ENCODE data around the gene SDK1. TPM values are rescaled to one million over a fixed set of nuclear protein-coding genes. Genes with fewer than 3 reads are reported as not detected.
A peak's percentile ranks its signal among the peaks of the same experiment; 100 is the strongest.

Gene SDK1
- total RNA-seq, 1 donor from 2014 or later, result 16.7 TPM

DNA sequence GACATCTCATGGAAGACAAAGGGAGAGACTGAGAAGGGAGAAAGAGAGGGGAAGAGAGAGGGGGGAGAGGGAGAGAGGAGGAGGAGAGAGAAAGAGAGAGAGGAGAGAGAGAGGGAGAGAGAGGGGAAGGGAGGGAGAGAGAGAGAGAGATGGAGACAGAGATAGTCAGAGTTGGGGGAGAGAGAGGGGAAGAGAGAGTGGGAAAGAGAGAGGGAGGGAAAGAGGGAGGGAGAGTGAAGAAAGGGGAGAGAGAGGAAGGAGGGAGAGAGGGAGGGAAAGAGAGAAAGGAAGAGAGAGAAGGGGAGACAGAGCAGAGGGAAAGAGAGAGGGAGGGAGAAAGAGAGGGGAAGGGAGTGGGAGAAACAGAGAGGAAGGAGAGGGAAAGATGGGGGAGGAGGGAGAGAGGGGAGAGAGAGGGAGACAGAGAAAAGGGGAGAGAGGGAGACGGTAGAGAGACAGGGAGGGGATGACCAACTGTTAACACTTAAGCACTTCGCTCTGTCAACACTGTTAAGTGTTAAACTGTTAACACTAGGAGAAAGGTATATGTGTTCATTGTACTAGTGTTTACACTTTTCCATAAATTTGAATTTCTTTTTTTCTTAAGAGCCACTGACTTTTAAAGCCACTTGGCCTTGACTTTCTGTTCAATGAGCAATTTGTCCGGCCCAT lies 21.8 kb upstream of the SDK1 start:
- no peak for TF ChIP-seq POLR2A (IDR thresholded peaks at IDR 0.05)
- TF ChIP-seq, protein P1, sequence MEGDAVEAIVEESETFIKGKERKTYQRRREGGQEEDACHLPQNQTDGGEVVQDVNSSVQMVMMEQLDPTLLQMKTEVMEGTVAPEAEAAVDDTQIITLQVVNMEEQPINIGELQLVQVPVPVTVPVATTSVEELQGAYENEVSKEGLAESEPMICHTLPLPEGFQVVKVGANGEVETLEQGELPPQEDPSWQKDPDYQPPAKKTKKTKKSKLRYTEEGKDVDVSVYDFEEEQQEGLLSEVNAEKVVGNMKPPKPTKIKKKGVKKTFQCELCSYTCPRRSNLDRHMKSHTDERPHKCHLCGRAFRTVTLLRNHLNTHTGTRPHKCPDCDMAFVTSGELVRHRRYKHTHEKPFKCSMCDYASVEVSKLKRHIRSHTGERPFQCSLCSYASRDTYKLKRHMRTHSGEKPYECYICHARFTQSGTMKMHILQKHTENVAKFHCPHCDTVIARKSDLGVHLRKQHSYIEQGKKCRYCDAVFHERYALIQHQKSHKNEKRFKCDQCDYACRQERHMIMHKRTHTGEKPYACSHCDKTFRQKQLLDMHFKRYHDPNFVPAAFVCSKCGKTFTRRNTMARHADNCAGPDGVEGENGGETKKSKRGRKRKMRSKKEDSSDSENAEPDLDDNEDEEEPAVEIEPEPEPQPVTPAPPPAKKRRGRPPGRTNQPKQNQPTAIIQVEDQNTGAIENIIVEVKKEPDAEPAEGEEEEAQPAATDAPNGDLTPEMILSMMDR (IDR thresholded peaks at IDR 0.05), result no peak
- TF ChIP-seq POLR2AphosphoS5 (IDR thresholded peaks at IDR 0.05; ENCODE audit: insufficient read depth in 1 of 2, low read depth in 1 of 2), result no peak
- Histone ChIP-seq H3K27ac (no peak overlapping the region), H3K36me3 (no peaks in the 10 kb centered on the region), H3K9me3 (no peaks in the 10 kb centered on the region), H3K4me1 (peaks cover 8% of the 10 kb centered on the region), H3K4me3 (no peak overlapping the region), H3K27me3 (no peaks in the 10 kb centered on the region)
- no peak for DNase-seq (ENCODE audit: extremely low spot score in 2 of 2)
- intact Hi-C loops (cut with DNase I), result no loop called here

DNA sequence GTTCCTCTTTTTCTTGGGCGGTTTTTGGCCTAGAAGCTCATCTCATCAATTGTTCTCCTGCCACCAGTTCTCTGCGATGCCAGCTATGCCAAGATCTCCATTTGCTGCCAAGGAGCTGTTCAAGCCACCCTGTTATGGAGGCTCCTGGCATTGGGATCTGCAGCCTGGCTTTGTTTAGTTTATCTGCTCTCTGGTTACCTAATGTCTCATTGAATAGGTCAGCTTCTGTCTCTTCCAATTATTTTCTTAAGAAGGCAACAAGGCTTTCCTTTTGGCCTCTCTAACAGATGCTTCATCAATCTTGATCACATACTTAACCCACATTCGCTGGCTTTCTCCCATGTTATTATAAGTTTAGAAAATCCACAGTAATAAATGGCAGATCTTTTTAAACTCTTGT lies 20.6 kb upstream of the SDK1 start:
- Histone ChIP-seq H3K36me3 (no peaks in the 10 kb centered on the region), H3K27ac (peak overlapping the region; percentile 78), H3K27me3 (no peaks in the 10 kb centered on the region), H3K9me3 (no peaks in the 10 kb centered on the region), H3K4me1 (peaks cover 8% of the 10 kb centered on the region), H3K4me3 (no peak overlapping the region)
- intact Hi-C loops (cut with DNase I), result no loop called here
- TF ChIP-seq, protein P1 (IDR thresholded peaks at IDR 0.05), result no peak
- TF ChIP-seq POLR2A (IDR thresholded peaks at IDR 0.05) (no peak), POLR2AphosphoS5 (IDR thresholded peaks at IDR 0.05; ENCODE audit: insufficient read depth in 1 of 2, low read depth in 1 of 2) (no peak)
- no peak for DNase-seq (ENCODE audit: extremely low spot score in 2 of 2)

DNA sequence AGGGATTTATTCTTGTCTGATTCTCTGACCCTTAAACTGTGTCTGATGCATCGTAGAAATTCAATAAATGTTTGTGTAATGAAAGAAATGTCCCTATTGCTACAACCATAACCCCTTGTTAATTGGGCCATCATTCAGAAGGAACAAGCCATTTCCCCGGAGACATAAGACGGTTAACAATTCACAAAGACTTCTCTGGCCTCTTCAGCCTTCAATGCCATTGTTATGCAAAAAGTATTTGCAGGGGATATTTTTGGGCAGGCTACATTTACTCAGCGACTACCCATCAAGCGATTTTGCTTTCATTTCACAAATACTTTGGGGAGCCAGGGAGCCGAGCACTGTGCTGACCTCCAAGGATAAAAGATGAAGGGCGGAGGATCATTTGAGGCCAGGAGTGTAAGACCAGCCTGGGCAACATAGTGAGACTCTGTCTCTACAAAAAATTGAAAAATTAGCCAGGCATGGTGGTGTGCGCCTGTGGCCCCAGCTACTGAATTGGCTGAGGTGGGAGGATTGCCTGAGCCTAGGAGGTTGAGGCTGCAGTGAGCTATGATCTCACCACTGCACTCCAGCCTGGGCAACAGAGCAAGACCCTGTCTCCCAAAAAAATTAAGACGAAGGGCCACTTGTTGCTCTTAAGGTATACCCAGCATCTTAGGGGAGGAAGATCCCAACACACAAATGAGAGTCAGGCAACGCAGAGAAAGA lies 20.0 kb upstream of the SDK1 start:
- DNase-seq (ENCODE audit: extremely low spot score in 2 of 2), result no peak
- H3K4me3 ChIP-seq, result no peak overlapping the region
- H3K27me3 ChIP-seq, result no peaks in the 10 kb centered on the region
- intact Hi-C loops (cut with DNase I), result no loop called here
- H3K27ac ChIP-seq, result peak overlapping the region; percentile 78
- H3K4me1 ChIP-seq, result peaks cover 8% of the 10 kb centered on the region
- no peaks in the 10 kb centered on the region for H3K9me3 ChIP-seq
- no peak for TF ChIP-seq POLR2AphosphoS5 (IDR thresholded peaks at IDR 0.05; ENCODE audit: insufficient read depth in 1 of 2, low read depth in 1 of 2)
- TF ChIP-seq, protein P1 (IDR thresholded peaks at IDR 0.05), result no peak
- TF ChIP-seq POLR2A (IDR thresholded peaks at IDR 0.05), result no peak
- no peaks in the 10 kb centered on the region for H3K36me3 ChIP-seq

DNA sequence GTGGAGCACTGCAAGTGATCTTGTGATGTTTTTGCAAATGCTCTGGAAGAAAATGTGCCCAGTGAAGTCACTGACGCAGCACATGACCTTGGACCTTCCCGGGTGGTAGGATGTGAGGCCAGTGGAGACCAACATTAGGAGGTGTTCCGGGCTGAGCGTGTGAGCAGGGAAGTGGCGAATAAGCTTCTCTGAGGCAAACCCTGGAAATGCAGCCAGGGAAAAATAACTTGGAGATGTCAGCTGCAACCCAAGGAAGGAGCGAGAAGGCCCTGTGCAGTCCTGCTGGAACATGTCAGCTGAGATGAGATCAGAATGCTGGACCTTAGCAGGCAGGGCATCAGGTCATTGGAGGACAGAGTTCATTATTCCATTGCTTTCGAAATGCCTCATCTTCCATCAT lies 18.6 kb upstream of the SDK1 start:
- H3K4me1 ChIP-seq, result peaks cover 8% of the 10 kb centered on the region
- intact Hi-C loops (cut with DNase I), result no loop called here
- no peaks in the 10 kb centered on the region for H3K36me3 ChIP-seq
- no peaks in the 10 kb centered on the region for H3K27me3 ChIP-seq
- DNase-seq (ENCODE audit: extremely low spot score in 2 of 2), result no peak
- H3K27ac ChIP-seq, result peak overlapping the region; percentile 78
- H3K4me3 ChIP-seq, result no peak overlapping the region
- TF ChIP-seq, protein P1 (IDR thresholded peaks at IDR 0.05), result no peak
- no peak for TF ChIP-seq POLR2A (IDR thresholded peaks at IDR 0.05)
- TF ChIP-seq POLR2AphosphoS5 (IDR thresholded peaks at IDR 0.05; ENCODE audit: insufficient read depth in 1 of 2, low read depth in 1 of 2), result peak; percentile 40 to 56
- no peaks in the 10 kb centered on the region for H3K9me3 ChIP-seq

Measured in vagina (tissue), 2 donors.